ENCODE results near the gene RALA.

The RALA gene

DNA sequence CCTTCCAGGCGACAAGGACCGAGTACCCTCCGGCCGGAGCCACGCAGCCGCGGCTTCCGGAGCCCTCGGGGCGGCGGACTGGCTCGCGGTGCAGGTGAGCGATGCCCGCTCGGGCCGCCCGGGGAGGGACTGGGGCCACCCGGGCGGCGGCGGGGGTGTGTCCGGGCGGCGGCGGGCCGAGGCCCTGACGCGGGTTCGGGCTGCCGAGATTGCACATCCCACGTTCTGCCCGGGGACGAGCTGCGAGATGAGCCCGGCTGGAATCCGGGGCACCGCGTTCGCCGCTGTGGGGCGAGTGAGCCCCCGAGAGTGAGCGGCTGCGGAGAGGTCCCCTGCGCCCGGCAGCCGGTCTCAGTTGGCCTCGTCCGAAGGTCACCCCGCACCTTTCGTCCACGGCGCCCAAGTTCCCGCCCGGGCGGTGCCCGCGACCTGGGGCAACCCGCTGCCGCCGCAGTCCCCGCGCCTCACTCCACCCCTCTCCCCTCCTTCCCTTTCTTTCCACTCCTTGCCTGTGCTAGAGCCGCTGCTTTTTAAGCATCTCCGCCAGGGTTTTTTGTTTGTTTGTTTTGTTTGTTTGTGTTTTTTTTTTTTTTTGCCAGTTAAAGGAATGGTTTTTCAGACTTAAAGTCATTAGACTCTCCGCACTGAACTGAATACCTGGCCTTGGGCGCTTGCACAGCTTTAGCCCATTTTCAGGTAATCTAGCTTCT, 515 bp downstream of the RALA start:
- TF ChIP-seq, protein P1, sequence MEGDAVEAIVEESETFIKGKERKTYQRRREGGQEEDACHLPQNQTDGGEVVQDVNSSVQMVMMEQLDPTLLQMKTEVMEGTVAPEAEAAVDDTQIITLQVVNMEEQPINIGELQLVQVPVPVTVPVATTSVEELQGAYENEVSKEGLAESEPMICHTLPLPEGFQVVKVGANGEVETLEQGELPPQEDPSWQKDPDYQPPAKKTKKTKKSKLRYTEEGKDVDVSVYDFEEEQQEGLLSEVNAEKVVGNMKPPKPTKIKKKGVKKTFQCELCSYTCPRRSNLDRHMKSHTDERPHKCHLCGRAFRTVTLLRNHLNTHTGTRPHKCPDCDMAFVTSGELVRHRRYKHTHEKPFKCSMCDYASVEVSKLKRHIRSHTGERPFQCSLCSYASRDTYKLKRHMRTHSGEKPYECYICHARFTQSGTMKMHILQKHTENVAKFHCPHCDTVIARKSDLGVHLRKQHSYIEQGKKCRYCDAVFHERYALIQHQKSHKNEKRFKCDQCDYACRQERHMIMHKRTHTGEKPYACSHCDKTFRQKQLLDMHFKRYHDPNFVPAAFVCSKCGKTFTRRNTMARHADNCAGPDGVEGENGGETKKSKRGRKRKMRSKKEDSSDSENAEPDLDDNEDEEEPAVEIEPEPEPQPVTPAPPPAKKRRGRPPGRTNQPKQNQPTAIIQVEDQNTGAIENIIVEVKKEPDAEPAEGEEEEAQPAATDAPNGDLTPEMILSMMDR (conservative IDR thresholded peaks at IDR 0.05; ENCODE audit: control insufficient read depth, insufficient read depth, low read depth, low read length): no peak
- no peak for DNase-seq (ENCODE audit: low read depth)

DNA sequence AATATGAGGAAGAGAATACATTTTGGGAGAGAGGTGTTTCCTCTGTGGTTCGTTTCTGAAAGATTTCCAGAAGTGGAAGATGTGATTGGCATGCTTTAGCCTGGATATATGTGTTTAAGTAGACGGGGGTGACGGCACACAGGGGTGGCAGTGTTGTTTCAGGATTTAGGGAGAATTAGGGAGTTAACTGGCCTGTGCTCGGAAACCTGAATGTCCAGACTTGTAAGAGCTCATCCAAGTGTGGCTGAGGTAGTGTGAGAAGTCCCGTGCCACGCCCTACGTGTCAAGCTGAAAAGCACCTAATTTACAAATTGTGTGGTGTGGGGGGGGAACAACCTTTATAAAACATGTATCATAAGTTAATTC, 1.1 kb downstream of the RALA start:
- TF ChIP-seq, protein P1 (conservative IDR thresholded peaks at IDR 0.05; ENCODE audit: control insufficient read depth, insufficient read depth, low read depth, low read length): no peak
- peak overlapping the region; percentile 90 for H3K4me3 ChIP-seq (ENCODE audit: control insufficient read depth, low read depth, low read length)
- peak; percentile 59 for DNase-seq (ENCODE audit: low read depth)

More for the DNA sequence above, 515 bp downstream of the RALA start:
- H3K4me3 ChIP-seq (ENCODE audit: control insufficient read depth, low read depth, low read length): peak overlapping the region; percentile 90

DNA sequence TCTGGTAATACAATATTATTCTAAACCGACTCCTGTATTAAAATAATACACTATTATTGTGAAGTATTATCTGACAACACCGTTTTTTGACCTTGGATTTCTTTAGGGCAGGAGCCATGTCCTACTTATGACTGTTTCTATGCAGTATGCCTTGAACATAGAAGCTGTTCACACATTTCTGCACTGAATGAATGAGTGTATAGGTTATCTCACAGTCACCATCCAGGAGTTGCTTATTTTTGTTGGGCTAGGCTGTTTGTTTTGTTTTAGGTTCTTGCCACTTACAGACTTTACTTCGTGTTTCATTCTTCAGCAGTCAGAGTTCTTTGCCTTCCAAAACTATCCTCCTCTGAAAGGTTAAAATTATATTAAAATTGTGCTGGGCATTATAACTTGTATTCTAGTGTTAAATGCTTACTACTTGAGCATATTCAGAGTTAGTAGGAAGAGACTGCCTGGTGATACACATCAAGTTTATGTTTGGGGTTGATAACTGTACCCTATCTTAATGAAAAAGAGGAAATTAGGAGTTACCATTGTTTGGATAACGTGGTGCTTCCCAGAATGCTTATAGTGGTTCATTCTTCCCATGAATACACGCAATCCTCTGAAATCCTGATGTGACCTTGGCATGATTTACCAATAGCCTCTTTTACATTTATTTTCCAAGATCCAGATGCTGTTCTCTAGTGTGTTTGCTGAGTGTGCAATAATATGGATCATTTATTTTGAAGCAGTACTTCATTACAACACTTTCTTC, 1.7 kb downstream of the RALA start:
- peak; percentile 72 for DNase-seq (ENCODE audit: low read depth)
- TF ChIP-seq, protein P1 (conservative IDR thresholded peaks at IDR 0.05; ENCODE audit: control insufficient read depth, insufficient read depth, low read depth, low read length): no peak
- peak overlapping the region; percentile 90 for H3K4me3 ChIP-seq (ENCODE audit: control insufficient read depth, low read depth, low read length)

DNA sequence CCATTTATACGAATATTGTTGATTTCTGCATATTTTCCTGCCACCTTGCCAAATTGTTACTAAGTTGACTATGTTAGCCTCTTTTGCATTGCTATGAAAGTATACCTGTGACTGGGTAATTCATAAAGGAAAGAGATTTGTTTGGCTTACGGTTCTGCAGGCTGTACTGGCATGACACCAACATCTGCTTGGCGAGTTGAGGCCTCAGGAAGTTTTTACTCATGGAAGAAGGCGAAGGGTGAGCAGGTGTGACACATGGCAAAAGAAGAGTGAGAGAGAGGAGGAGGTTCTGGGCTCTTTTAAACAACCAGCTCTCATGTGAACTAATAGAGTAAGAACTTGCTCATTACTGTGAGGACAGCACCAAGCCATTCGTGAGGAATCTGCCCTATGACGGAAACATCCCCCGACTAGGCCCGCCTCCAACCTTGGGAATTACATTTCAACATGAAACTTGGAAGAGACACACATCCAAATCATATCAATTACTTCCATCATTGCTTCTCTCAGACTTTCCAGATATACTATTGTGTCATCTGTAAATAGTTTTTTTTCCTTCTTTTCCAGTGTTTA, 8.4 kb downstream of the RALA start:
- H3K4me3 ChIP-seq (ENCODE audit: control insufficient read depth, low read depth, low read length): no peak overlapping the region
- peak; percentile 86 for DNase-seq (ENCODE audit: low read depth)
- TF ChIP-seq, protein P1 (conservative IDR thresholded peaks at IDR 0.05; ENCODE audit: control insufficient read depth, insufficient read depth, low read depth, low read length): no peak

DNA sequence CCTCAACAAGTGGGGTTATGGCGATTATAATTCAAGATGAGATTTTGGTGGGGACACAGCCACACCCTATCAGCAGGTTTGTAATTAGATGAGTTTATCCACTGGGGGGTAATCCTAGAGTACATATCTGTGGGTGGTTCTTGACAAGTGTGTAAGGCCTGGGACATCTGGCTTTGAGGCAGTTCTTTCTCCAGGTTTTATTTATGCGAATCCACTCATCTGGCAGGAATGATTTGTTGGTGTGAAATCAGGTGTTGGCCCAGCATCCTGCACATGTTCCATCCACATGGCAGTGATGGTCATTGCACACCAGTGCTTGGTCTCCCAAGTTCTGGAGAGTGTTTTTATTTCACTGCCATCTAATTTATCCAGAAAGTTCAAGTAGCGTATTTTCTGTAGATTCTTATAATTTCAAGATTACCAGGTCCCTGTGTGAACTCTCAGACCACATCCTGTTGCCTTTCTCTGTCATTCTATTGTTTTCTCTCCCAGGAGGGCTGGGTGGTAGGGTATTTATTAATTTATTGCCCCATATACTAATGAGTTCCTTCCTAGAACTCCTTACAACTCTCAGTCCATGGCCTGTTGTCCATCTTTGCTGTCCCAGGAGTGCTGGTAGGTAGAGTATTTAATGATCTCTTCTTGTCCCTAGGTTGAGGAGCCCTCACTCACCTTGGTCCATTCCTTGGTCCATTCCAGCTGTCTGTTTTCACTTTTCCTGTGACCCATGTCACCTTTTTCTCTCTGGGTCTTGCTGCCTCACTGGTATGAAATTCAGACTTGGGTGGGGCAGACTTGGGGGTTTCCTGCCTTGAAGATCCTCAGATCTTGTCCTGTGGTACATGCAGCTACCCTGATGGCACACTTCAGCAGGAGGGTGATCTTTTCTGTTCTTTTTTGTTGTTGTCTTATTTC, 10.4 kb downstream of the RALA start:
- peak; percentile 77 for DNase-seq (ENCODE audit: low read depth)
- TF ChIP-seq, protein P1 (conservative IDR thresholded peaks at IDR 0.05; ENCODE audit: control insufficient read depth, insufficient read depth, low read depth, low read length): no peak
- H3K4me3 ChIP-seq (ENCODE audit: control insufficient read depth, low read depth, low read length): no peak overlapping the region

DNA sequence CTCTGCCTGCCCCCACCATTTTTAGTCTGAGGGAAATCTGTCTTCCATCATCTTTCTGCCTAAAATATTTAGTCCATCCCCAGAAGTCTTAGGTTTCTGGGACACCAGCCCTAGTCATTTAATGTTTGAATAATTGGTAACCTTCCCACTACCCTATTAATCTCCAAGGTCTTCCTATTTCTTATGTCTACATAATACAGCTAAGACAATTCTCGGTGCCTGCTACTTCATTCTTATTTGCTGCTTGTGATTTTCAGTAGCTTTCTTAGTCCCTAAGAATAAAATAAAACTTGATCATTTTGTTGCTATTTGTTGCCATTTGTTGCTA, 11.1 kb downstream of the RALA start:
- no peak for DNase-seq (ENCODE audit: low read depth)
- no peak overlapping the region for H3K4me3 ChIP-seq (ENCODE audit: control insufficient read depth, low read depth, low read length)
- TF ChIP-seq, protein P1 (conservative IDR thresholded peaks at IDR 0.05; ENCODE audit: control insufficient read depth, insufficient read depth, low read depth, low read length): no peak

All from fibroblast of mammary gland (primary cell).